Right atrium auricular region (tissue), 2 donors: ENCODE measurements around the gene RNF166. TPM values are rescaled to one million over a fixed set of nuclear protein-coding genes. Genes with fewer than 3 reads are reported as not detected.

Experiments used
- DNase-seq: peaks from one replicate; pipeline ENCODE4 v3.0.0-alpha.2; 2019; ENCODE audit warnings: low spot score
- H3K27ac ChIP-seq, 2 donors: fragments of 200-600 bp; sonication (generic); 1 replicate in 1 of 2; 2 replicates in 1 of 2; pipeline ENCODE4 v1.5.1; 2016 to 2019
- H3K27me3 ChIP-seq, 2 donors: fragments of 200-600 bp; sonication (generic); one replicate each; pipeline versions ENCODE4 v1.5.1 to v1.6.0; 2017 to 2019
- H3K36me3 ChIP-seq: fragments of 200-600 bp; sonication (generic); one replicate; pipeline ENCODE4 v1.5.1; 2016
- H3K4me1 ChIP-seq, 2 donors: fragments of 200-600 bp; sonication (generic); one replicate each; pipeline versions ENCODE4 v1.5.1 to v1.6.0; 2017 to 2019
- H3K4me3 ChIP-seq, 2 donors: fragments of 200-600 bp; sonication (generic); 1 replicate in 1 of 2; 2 replicates in 1 of 2; pipeline ENCODE4 v1.5.1; 2017 to 2019; ENCODE audit warnings: mild to moderate bottlenecking in 1 of 2, moderate library complexity in 1 of 2
- H3K9me3 ChIP-seq, 2 donors: fragments of 200-600 bp; sonication (generic); one replicate each; pipeline ENCODE4 v1.5.1; 2019
- CTCF ChIP-seq, 2 donors: fragments of 200-600 bp; sonication (generic); IDR thresholded peaks; one replicate each; pipeline ENCODE4 v1.5.1; 2019; ENCODE audit warnings: antibody characterized with exemption in 2 of 2
- total RNA-seq, 2 donors: library from RNA; depleted of rRNA; stranded (reverse); fragments of >200 nt; gene quantifications; one replicate each; pipeline ENCODE4 v1.1.0, GENCODE V29; 2016

The RNF166 gene
- total RNA-seq, 2 donors from 2014 or later = 16.9 to 19.4 TPM

- Histone ChIP-seq H3K4me1 (no peaks in the 10 kb centered on the region), H3K9me3 (no peaks in the 10 kb centered on the region), H3K36me3 (peaks cover 85% of the 10 kb centered on the region), H3K4me3 (no peak overlapping the region), H3K27me3 (no peaks in the 10 kb centered on the region), H3K27ac (peak overlapping the region in 1 of 2 donors; percentile 31)
- no peak for DNase-seq
- no peak for TF ChIP-seq CTCF (IDR thresholded peaks at IDR 0.05)
Measured at GRCh38 chr16:88719933-88720296, 13.7 kb upstream of the RNF166 start.

- H3K27ac ChIP-seq = peak overlapping the region in 1 of 2 donors; percentile 31
- H3K36me3 ChIP-seq = peaks cover 85% of the 10 kb centered on the region
- TF ChIP-seq CTCF (IDR thresholded peaks at IDR 0.05) = no peak
- no peak overlapping the region for H3K4me3 ChIP-seq
- no peaks in the 10 kb centered on the region for H3K27me3 ChIP-seq
- H3K9me3 ChIP-seq = no peaks in the 10 kb centered on the region
- DNase-seq = no peak
- no peaks in the 10 kb centered on the region for H3K4me1 ChIP-seq
Measured at GRCh38 chr16:88719267-88719932, 13.2 kb upstream of the RNF166 start.

- H3K4me1 ChIP-seq = no peaks in the 10 kb centered on the region
- H3K27me3 ChIP-seq = no peaks in the 10 kb centered on the region
- H3K27ac ChIP-seq = no peak overlapping the region
- TF ChIP-seq CTCF (IDR thresholded peaks at IDR 0.05) = no peak
- no peak for DNase-seq
- H3K9me3 ChIP-seq = no peaks in the 10 kb centered on the region
- peaks cover 86% of the 10 kb centered on the region for H3K36me3 ChIP-seq
- no peak overlapping the region for H3K4me3 ChIP-seq
Measured at GRCh38 chr16:88718178-88718577, 12.0 kb upstream of the RNF166 start.

- Histone ChIP-seq H3K36me3 (peaks cover 71% of the 10 kb centered on the region), H3K4me1 (no peaks in the 10 kb centered on the region), H3K4me3 (no peak overlapping the region), H3K27me3 (no peaks in the 10 kb centered on the region), H3K27ac (no peak overlapping the region), H3K9me3 (no peaks in the 10 kb centered on the region)
- TF ChIP-seq CTCF (IDR thresholded peaks at IDR 0.05) = no peak
- no peak for DNase-seq
Measured at GRCh38 chr16:88716601-88717001, 10.4 kb upstream of the RNF166 start.

- TF ChIP-seq CTCF (IDR thresholded peaks at IDR 0.05) = no peak
- no peaks in the 10 kb centered on the region for H3K9me3 ChIP-seq
- no peaks in the 10 kb centered on the region for H3K27me3 ChIP-seq
- DNase-seq = no peak
- peaks cover 67% of the 10 kb centered on the region for H3K36me3 ChIP-seq
- H3K27ac ChIP-seq = no peak overlapping the region
- no peak overlapping the region for H3K4me3 ChIP-seq
- H3K4me1 ChIP-seq = no peaks in the 10 kb centered on the region
Measured at GRCh38 chr16:88716201-88716600, 10.0 kb upstream of the RNF166 start.
